Dendritic cell treated with granulocyte-macrophage colony-stimulating factor and Interleukin-4, amounts not matched to agents 40 ng/mL and 50 ng/mL, for 4 days (primary cell): ENCODE measurements around the gene RNF217.

Experiments
- H3K27ac Mint-ChIP-seq: one replicate; pipeline ENCODE4 v1.8.0; 2022; ENCODE audit warnings: mild to moderate bottlenecking, mixed read lengths
- H3K27me3 Mint-ChIP-seq: one replicate; pipeline ENCODE4 v1.8.0; 2022; ENCODE audit warnings: mild to moderate bottlenecking, mixed read lengths
- H3K36me3 Mint-ChIP-seq: one replicate; pipeline ENCODE4 v1.8.0; 2022; ENCODE audit warnings: low read depth, mixed read lengths
- H3K4me1 Mint-ChIP-seq: one replicate; pipeline ENCODE4 v1.8.0; 2022; ENCODE audit warnings: low read depth, mixed read lengths
- H3K4me3 Mint-ChIP-seq: one replicate; pipeline ENCODE4 v1.8.0; 2022; ENCODE audit warnings: mild to moderate bottlenecking, moderate library complexity, mixed read lengths
- H3K9me3 Mint-ChIP-seq: one replicate; pipeline ENCODE4 v1.8.0; 2022; ENCODE audit warnings: mixed read lengths
- intact Hi-C: fragments of 100-400 bp; cut with micrococcal nuclease; formaldehyde crosslinking; loops from one replicate; pipeline ENCODE4 v1.15.0; 2022

Gene RNF217

DNA sequence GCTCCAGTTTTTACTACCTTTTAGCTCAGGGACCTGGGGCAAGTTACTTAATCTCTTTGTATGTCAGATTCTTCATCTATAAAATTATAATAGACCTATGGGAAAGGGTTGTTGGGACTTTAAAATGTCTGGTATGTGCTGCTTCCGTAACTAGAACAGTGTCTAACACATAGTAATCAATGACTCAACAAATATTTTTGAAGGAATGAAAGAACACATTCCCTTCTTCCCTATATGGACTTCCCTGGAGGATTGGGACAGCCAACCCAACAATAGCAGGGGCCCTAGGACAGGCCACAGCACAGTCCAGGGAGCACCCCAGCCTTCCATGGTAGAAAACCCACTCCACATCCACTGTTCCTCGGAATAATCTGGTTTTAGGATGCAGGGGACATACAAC, 140.7 kb downstream of the RNF217 start:
- no peak overlapping the region for H3K27ac Mint-ChIP-seq
- H3K36me3 Mint-ChIP-seq = no peaks in the 10 kb centered on the region
- peaks cover 15% of the 10 kb centered on the region for H3K4me1 Mint-ChIP-seq
- intact Hi-C loops = loop anchor here (10.0 kb wide), 1 partner anchor 138 kb away; the partner anchor contains the start of gene RNF217
- H3K27me3 Mint-ChIP-seq = peaks cover 8% of the 10 kb centered on the region
- no peaks in the 10 kb centered on the region for H3K9me3 Mint-ChIP-seq
- H3K4me3 Mint-ChIP-seq = no peak overlapping the region

DNA sequence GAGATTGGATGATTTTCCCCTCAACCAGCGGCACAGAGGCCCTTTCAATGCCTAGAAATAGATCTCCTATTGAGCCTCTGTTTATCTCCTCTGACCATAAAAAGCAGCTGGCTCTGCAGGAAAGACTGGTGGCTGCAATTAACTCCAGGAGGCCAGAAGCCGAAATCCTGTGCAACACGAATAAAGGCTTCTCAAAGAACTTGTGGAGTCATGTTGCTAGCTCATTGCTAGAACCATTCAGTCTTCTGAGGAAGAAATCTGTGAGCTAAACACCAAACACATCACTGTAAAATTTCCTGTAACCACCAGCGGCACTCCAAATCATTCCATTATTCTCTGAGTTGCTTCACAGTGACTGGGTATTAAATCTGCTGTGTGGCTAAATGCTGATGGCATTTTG, 142.2 kb downstream of the RNF217 start:
- Mint-ChIP-seq H3K27me3 (peaks cover 6% of the 10 kb centered on the region), H3K9me3 (peaks cover 9% of the 10 kb centered on the region), H3K4me3 (no peak overlapping the region), H3K4me1 (peaks cover 14% of the 10 kb centered on the region), H3K36me3 (no peaks in the 10 kb centered on the region), H3K27ac (no peak overlapping the region)
- intact Hi-C loops = loop anchor here (10.0 kb wide), 1 partner anchor 140 kb away; the partner anchor contains the start of gene RNF217

DNA sequence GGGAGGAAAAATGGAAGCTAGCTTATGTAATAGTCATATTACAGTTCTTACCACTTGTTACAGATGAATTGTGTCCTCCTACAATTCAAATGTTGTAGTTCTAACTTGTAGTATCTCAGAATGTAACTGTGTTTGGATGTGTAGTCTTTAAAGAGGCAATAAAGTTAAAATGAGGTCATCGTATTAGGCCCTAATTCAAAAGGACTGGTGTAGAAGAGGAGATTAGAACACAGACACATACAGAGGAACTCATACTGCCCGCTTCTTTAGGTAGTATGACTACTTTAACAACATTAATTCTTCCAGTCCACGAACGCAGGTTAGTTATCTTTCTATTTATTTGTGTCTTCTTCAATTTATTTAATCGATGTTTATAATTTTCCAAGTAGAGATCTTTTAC, 144.8 kb downstream of the RNF217 start:
- no peak overlapping the region for H3K27ac Mint-ChIP-seq
- no peak overlapping the region for H3K4me3 Mint-ChIP-seq
- peaks cover 35% of the 10 kb centered on the region for H3K9me3 Mint-ChIP-seq
- H3K27me3 Mint-ChIP-seq = no peaks in the 10 kb centered on the region
- peaks cover 4% of the 10 kb centered on the region for H3K4me1 Mint-ChIP-seq
- intact Hi-C loops = loop anchor here (10.0 kb wide), 1 partner anchor 142 kb away; the partner anchor contains the start of gene RNF217
- no peaks in the 10 kb centered on the region for H3K36me3 Mint-ChIP-seq

- no peak overlapping the region for H3K4me3 Mint-ChIP-seq
- no peaks in the 10 kb centered on the region for H3K27me3 Mint-ChIP-seq
- intact Hi-C loops = loop anchor here (10.0 kb wide), 1 partner anchor 143 kb away; the partner anchor contains the start of gene RNF217
- peaks cover 43% of the 10 kb centered on the region for H3K9me3 Mint-ChIP-seq
- no peak overlapping the region for H3K27ac Mint-ChIP-seq
- no peaks in the 10 kb centered on the region for H3K36me3 Mint-ChIP-seq
- no peaks in the 10 kb centered on the region for H3K4me1 Mint-ChIP-seq
Observed at GRCh38 chr6:125107896-125108295, 145.7 kb downstream of the RNF217 start.

DNA sequence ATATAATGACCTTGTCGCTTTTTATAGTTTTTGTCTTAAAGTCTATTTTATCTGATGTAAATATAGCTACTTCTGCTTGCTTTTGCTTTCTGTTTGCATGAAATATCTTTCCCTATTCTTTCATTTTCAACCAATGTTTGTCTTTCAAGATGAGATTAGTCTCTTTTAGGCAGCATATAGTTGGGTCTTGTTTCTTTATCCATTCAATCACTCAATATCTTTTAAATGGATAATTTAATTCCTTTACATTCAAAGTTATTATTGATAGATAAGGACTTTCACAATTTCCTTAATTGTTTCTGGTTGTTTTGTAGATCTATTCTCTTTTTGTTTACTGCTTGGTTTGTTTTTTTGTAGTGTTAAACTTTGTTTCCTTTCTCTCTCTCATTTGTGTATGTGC, 147.8 kb downstream of the RNF217 start:
- Mint-ChIP-seq H3K27me3 (no peaks in the 10 kb centered on the region), H3K36me3 (no peaks in the 10 kb centered on the region), H3K9me3 (peaks cover 43% of the 10 kb centered on the region), H3K4me3 (no peak overlapping the region), H3K4me1 (no peaks in the 10 kb centered on the region), H3K27ac (no peak overlapping the region)
- intact Hi-C loops = no loop called here

DNA sequence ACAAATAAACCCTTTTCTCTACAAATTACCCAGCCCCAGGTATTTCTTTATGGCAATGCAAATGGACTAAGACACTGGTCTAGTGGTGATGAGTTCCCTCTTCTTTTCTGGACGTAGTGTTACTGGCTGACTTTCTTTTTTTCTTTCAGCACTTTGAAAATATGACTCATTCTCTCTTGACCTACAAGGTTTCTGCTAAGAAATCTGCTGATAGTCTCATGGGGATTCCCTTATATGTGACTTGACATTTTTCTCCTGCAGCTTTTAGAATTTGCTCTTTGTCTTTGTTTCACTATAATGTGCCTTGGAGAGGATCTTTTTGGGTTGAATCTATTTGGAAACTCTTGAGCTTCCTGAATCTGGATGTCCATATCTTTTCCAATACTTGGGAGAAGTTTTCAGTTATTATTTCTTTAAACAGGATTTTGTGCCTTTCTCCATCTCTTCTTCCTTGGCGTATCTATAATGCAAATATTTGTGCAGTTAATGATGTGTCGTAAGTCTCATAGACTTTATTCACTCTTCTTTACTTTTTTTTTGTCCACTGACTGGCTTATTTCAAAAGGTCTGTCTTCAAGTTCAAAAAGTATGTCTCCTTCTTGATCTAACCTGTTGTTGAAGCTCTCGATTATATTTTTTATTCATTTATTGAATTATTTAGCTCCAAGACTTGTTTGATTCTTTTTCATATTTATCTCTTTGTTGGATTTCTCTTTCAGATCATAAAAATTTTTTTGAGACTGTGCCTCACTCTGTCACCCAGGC, 149.2 kb downstream of the RNF217 start:
- H3K4me3 Mint-ChIP-seq = no peak overlapping the region
- H3K9me3 Mint-ChIP-seq = peaks cover 43% of the 10 kb centered on the region
- H3K36me3 Mint-ChIP-seq = no peaks in the 10 kb centered on the region
- H3K27ac Mint-ChIP-seq = no peak overlapping the region
- intact Hi-C loops = no loop called here
- H3K27me3 Mint-ChIP-seq = no peaks in the 10 kb centered on the region
- no peaks in the 10 kb centered on the region for H3K4me1 Mint-ChIP-seq

DNA sequence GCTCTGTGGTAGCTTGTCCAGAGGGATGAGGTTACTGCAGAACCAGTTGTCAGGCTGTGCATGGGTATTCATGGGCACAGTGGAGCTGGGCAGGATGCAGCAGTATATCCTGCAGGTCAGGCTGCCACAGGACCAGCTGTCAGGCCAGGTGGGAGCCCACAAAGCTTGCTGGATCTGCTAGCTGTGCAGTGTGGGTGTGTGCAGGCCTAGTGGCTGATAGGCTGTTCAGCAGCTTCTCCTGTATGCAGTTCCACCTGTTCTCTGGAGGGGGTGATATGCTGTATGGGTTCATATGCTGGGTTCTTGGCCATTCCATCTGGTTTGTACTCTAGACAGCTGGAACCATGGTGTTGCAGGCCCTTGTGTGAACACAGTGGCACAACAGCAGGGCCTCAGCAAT, 150.7 kb downstream of the RNF217 start:
- Mint-ChIP-seq H3K4me3 (no peak overlapping the region), H3K27me3 (no peaks in the 10 kb centered on the region), H3K36me3 (no peaks in the 10 kb centered on the region), H3K4me1 (no peaks in the 10 kb centered on the region), H3K9me3 (peaks cover 43% of the 10 kb centered on the region), H3K27ac (no peak overlapping the region)
- intact Hi-C loops = no loop called here

DNA sequence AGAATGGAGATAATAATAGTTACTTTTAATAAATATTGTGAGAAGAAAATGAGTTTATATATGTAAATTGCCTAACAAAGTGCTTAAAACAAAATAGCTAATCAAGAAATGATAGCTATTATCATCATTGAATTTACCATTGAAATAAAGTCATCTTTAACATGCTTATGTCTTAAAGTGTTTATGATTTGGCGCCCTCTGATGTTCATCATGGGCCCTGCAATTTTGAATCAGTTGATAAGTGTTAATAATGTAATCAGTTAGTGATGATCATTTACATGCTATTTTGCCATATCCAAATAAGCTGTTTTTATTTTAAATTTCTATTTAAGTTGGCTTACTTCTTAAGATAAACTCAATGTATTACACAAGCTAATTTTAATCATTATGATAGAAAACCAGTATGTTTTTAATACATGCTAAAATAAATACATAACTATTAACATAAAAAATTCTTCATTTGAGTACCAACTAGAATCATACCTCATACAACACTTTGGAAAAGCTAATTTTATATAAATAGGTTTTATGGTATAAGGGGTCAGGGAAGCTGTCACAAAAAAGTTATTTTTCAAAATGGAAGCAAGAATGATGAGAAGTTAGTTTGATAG, 152.1 kb downstream of the RNF217 start:
- Mint-ChIP-seq H3K27ac (no peak overlapping the region), H3K9me3 (peaks cover 35% of the 10 kb centered on the region), H3K4me1 (no peaks in the 10 kb centered on the region), H3K4me3 (no peak overlapping the region), H3K36me3 (no peaks in the 10 kb centered on the region), H3K27me3 (no peaks in the 10 kb centered on the region)
- intact Hi-C loops = loop anchor here (1.0 kb wide), 1 partner anchor 244 kb away; no protein-coding TSS in a partner anchor

- Mint-ChIP-seq H3K9me3 (peaks cover 17% of the 10 kb centered on the region), H3K27ac (no peak overlapping the region), H3K4me1 (no peaks in the 10 kb centered on the region), H3K4me3 (no peak overlapping the region), H3K27me3 (no peaks in the 10 kb centered on the region), H3K36me3 (no peaks in the 10 kb centered on the region)
- intact Hi-C loops = no loop called here
Observed at GRCh38 chr6:125116170-125116569, 153.9 kb downstream of the RNF217 start.

DNA sequence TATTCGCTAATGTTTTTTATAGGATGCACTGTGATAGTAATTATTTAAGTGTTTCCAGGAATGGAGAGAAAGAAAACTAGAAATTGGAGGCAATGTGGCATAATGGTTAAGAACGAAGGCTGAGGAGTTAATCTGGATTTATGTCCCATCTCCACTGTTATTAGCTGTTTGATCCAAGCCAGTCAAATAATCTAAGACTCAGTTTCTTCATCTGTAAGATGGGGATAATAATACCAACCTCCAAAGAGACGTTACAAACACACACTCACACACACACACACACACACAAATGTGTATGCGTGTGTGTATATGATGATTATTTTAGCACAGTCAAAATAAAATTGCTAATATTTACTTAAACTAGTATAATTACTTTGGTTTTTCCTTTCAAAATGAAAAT, 154.5 kb downstream of the RNF217 start:
- Mint-ChIP-seq H3K4me3 (no peak overlapping the region), H3K27me3 (no peaks in the 10 kb centered on the region), H3K27ac (no peak overlapping the region), H3K36me3 (no peaks in the 10 kb centered on the region), H3K9me3 (peaks cover 11% of the 10 kb centered on the region), H3K4me1 (no peaks in the 10 kb centered on the region)
- intact Hi-C loops = no loop called here

GRCh38 chr6:125117818-125118217, 155.6 kb downstream of the RNF217 start:
- no peak overlapping the region for H3K27ac Mint-ChIP-seq
- H3K27me3 Mint-ChIP-seq = no peaks in the 10 kb centered on the region
- no peaks in the 10 kb centered on the region for H3K4me1 Mint-ChIP-seq
- intact Hi-C loops = no loop called here
- H3K4me3 Mint-ChIP-seq = no peak overlapping the region
- peaks cover under 1% of the 10 kb centered on the region for H3K9me3 Mint-ChIP-seq
- H3K36me3 Mint-ChIP-seq = no peaks in the 10 kb centered on the region

- H3K4me1 Mint-ChIP-seq = peaks cover 9% of the 10 kb centered on the region
- no peak overlapping the region for H3K27ac Mint-ChIP-seq
- H3K27me3 Mint-ChIP-seq = no peaks in the 10 kb centered on the region
- no peaks in the 10 kb centered on the region for H3K36me3 Mint-ChIP-seq
- no peaks in the 10 kb centered on the region for H3K9me3 Mint-ChIP-seq
- intact Hi-C loops = no loop called here
- H3K4me3 Mint-ChIP-seq = no peak overlapping the region
Observed at GRCh38 chr6:125120054-125120590, 157.9 kb downstream of the RNF217 start.

DNA sequence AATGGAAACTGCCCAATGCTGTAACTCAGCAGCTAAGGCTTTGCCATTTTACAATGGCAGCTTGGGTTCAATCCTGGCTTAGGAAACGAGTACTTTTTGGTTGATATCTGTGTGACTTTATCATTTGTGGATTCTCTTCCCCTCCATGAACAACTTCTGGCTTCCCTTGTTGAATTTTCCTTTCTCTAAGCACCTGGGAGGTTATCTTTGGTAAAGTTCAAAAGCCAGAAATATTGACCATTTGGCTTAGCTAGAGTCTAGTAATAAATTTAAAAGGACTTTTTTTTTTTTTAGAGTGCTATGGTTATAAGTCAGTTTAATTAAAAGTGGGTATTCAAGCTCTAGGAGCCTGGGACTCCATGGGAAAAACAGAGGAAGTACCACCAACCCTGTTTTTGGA, 159.7 kb downstream of the RNF217 start:
- intact Hi-C loops = no loop called here
- Mint-ChIP-seq H3K36me3 (no peaks in the 10 kb centered on the region), H3K27me3 (no peaks in the 10 kb centered on the region), H3K9me3 (no peaks in the 10 kb centered on the region), H3K4me3 (no peak overlapping the region), H3K4me1 (peaks cover 9% of the 10 kb centered on the region), H3K27ac (no peak overlapping the region)

GRCh38 chr6:125123051-125123450, 160.8 kb downstream of the RNF217 start:
- Mint-ChIP-seq H3K4me3 (no peak overlapping the region), H3K27ac (no peak overlapping the region), H3K4me1 (peaks cover 9% of the 10 kb centered on the region), H3K27me3 (no peaks in the 10 kb centered on the region), H3K36me3 (no peaks in the 10 kb centered on the region), H3K9me3 (no peaks in the 10 kb centered on the region)
- intact Hi-C loops = no loop called here
